HG02970 (cell line): ENCODE measurements around the gene PLPPR1.
"Not testable (repeated sequence)": the region's sequence is repeated elsewhere in the genome, so short reads cannot be mapped to it uniquely, and the experiment has no call there.

Source experiments
- ATAC-seq: cut with Tn5 transposase; IDR thresholded peaks from one replicate; pipeline ENCODE4 v1.9.1; 2021; ENCODE audit warnings: mild to moderate bottlenecking, moderate library complexity, moderate number of reproducible peaks; ENCODE audit not compliant: unreplicated experiment, low FRiP score

The PLPPR1 gene

DNA sequence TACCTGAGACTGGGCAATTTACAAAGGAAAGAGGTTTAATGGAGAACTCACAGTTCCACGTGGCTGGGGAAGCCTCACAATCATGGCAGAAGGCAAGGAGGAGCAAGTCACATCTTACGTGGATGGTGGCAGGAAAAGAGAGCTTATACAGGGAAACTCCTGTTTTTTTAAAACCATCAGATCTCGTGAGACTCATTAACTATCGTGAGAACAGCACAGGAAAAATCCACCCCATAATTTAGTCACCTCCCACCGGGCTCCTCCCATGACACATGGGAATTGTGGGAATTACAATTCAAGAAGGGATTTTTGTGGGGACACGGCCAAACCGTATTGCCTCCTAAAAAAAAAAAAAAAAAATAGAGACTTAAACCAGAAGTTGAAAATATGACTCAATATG, 11.1 kb downstream of the PLPPR1 start:
- ATAC-seq: not testable (repeated sequence)

DNA sequence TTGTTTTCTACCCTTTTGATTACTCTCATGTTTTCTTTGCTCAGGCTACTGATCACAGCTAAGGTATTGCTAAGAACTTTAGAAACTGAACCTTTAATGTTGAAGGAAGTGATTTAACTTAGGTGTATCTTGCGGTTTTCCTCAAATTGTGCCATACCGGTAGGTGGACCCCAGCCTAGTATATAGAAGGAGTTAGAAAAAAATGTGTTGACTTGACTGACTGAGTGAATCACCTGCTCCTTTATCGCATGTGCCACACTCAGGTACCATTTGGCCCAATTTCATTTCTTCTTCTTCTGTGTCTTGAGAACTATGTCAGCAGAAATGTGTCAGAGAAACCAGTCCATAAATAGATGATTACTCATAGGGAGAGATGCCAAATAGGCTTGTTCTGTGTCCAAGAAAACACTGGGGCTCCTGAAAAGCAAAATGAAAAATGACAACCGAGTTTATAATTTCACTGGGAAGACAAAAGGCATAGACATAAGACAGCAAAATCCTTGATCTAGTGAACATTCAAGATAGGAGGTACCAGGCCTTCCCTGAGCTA, 19.4 kb downstream of the PLPPR1 start:
- ATAC-seq: no peak

DNA sequence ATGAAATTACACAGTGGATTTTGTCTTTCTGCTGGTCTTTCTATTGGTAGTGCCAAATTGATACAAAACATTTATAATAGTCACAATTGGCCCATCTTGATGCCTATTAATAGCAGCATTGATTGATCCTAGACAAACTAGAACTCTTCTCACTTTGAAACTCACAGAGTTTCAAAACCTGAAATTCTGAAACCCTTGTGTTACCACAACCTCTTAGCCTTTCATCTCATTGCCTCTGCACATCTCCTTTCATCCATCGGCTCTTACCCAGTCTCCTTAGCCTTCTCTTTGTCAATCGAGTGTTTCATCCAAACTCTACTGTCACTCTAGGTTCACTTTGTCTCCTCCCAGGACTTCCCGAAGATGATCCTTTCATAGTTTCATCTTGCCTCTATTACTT, 22.1 kb downstream of the PLPPR1 start:
- ATAC-seq: no peak

DNA sequence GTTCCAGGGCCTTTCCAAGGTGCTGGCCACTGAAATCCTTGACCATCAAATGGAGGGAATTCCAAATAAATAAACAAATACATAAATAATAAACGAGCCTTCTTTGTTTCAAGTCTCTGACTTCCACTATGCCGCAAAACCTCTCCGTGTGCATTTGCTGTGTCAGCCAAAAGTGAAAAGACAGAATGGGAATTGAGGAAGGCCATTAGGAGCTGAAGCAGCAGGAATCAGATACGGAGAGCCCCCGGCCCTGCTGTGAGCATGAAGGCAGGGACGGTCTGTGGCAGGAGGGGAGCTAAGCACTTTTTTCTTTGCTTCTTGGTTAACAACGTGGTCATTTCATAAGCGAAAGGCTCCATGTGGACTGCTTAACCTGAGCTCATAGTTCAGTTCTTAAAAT, 26.1 kb downstream of the PLPPR1 start:
- no peak for ATAC-seq

DNA sequence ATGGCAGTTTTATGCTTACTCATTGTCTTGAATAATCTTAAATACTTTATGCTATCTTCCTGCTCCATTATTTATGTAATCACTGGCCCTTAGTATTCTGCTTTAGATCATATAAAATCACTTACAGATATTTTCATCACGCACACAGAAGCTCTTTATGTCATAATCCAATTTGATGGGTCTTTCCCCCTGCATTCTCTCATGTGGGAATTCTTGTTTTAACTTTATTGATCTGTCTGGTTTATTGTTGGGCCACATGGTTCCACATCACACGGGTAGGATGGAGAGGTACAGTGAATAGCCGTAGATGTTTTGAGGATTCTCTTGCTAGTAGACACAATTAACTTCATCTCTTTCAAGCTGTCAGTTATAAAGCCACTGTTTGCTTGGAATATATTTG, 27.0 kb downstream of the PLPPR1 start:
- ATAC-seq: no peak

DNA sequence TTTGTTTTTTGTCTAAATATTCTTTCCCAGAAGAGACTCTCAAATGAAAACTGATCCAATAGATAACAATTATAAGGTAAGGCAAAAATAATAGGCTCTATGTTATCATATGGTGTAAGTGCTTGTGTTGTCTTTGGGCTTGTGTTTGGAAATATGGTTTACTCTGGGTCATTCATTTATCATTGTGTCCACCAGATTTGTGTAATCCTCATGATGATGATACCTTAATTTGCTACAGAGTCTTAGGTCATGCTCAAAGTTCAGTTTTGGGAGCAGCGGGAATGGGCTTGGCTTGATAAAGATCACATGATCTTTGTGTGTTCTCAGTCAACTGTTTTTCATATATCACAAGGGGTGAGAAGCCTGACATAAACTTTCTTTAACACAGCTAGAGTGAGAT, 34.2 kb downstream of the PLPPR1 start:
- ATAC-seq: no peak

DNA sequence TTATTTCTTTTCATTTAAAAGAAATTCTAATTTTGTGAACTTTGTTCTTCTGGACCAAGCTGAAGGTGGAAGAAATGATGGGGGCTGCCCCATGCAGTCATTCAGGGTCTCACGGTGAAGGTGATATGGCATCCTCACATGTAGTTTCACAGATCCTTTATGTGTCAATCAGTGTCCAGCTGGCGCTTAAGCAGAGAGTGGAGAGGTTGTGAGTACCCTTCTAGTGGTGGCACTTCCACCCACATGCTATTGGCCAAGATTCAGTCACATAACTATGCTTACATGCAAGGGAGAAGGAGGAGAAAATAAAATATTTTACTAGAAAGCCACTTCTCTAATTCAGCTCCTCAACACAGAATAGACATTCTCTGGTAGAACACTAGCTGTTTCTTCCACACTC, 34.7 kb downstream of the PLPPR1 start:
- no peak for ATAC-seq

DNA sequence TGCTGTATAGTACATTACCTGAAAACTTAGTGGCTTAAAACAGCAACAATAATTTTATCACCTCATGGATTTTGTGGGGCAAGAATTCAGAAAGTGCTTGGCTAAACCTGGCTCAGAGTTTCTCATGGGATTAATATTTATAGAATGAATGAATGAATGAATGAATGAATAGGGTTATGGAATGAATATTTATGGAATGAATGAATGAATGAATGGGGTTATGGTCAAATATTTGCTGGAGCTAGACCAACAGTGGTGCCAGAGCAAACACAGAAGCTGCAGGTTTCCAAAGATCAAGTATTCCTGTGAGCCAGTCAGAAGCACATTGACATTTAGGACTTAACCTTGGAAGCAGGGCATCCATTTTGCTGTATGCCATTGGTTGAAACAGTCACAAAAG, 35.7 kb downstream of the PLPPR1 start:
- no peak for ATAC-seq

DNA sequence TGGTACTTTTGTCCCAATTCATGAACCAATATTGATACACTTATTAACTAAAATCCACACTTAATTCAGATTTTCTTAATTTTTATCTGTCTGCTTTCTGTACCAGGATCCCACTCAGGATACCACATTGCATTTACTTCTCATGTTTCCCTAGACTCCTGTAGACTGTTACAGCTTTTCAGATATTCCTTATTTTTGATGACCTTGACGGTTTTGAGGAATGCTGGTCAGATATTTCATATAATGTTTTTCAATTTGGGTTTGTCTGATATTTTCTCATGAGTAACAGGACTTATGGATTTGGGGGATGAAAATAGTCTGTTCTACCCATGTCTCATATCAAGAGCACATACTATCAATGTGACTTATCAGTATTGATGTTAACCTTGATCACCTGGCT, 37.4 kb downstream of the PLPPR1 start:
- ATAC-seq: no peak

DNA sequence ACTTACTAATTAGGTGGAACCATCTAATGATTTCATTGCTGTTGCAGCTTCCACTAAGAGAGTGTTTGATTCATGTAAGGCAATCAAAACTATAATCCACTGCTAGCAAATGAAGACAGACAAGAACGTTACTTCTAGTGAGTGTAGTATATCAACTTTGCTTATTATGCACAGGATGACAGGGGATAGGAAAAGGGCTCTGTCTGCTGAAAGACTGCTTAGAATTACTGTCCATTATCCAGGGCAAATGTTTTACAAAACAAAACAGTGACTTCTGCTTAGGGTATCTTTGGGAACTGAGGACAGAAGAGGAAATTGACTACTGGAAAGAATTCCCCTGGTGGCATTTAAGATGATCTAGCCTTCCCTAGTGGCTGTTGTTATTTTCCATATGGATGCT, 40.2 kb downstream of the PLPPR1 start:
- no peak for ATAC-seq

DNA sequence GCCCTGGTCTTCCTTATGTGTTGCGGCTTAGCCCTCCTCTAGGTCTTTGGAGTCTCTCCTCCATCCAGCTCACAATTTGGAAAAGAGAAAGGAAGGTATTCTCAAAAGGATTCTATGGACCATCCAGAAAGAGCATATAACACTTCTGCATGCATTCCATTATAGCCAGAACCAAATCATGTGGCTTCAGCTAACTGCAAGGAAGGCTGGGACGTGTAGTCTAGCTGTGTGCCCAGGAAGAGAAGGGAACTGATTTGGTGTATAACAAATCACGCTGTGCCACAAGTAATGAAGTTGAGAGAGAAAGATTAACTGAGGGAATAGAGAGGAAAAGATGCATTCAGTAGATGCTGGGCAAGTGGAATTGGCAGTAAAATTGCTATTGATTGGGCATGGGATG, 43.7 kb downstream of the PLPPR1 start:
- no peak for ATAC-seq

DNA sequence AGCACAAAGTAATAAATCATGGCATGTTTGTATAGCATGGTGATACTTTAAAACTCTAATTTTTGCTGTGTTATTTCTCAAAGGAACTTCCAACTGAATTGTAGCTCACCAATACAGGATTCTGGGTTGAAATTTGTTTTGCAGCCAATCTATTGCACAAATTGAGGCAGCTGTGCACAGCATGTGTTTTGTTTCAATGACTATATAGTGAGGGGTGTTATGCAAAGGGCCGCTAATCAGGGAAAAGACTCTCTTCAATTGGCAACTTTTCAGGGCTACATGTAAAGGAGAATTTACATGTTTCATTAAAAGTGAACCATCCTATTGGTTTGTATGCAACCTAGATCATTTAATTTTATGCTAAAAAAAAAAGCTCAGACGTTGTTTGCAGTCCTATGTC, 44.6 kb downstream of the PLPPR1 start:
- ATAC-seq: no peak

DNA sequence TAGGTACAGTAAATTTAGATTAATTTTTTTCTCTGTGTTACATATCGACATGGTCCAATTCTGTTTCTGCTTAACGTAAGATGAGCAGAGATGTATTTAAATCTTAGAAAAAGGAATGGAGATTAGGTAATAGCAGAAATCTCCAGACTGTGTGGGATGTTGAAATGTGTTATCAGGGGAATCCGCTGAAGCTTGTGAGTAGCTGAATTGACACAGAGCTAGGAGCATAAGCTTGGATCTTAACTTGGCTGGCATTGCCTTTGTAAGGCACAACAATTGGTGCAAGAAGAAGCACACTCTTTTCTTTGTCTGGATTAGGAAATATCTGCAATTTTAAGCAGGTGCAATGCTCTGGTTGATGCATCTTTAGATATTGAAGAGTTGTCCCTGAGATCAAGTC, 53.1 kb downstream of the PLPPR1 start:
- ATAC-seq: no peak

DNA sequence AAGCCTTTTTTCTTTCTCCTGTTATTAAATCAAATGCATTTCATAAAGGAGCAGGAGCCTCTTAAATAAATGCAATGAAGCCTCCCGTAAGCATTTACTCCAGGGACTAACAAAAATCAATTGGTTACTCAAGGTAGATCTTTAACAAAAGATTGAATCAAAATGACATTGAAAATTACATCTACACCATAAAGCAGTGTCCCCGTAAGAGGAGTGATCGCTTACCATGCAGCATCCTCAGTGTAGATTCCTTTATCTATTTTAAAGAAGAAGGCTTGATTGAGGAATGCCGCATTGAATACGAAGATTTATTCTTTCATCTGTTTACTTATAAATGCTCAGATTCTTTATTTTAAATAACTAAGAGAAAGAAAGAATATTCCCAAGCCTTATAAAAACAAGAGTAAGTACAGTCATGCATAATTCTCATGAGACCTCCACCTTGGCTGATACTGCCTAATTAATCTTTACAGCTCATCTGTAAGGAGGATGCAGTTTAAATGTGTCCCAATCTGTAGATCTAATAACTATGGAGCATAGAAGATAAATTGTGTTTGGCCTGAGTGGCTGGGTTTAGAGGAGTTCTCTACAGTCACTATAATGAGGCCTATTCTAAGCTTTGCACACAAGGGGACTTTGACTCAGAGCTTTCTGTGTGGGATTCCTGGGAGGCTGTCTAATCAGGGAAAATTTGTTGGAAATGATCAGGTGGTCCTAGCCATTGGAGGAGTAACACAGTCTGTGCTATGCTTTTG, 55.1 kb downstream of the PLPPR1 start:
- ATAC-seq: no peak

DNA sequence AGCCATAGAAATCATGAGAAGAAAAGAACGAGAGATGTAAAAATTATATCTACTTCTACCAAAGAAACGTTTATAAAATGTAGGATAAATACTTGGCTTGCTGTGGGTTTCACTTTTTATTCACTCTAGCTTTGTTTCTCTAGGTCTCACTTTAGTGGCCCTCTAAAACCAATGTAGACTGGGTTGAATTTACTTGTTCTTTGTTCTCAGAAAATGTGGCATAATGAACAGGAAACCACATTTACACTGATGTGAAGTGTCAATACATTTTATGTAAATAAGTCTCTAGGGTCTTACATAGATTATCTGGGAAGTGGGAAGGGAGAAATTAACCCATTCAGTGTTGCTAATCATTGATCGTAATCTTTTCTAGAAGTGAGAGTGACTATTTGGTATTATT, 58.9 kb downstream of the PLPPR1 start:
- no peak for ATAC-seq

DNA sequence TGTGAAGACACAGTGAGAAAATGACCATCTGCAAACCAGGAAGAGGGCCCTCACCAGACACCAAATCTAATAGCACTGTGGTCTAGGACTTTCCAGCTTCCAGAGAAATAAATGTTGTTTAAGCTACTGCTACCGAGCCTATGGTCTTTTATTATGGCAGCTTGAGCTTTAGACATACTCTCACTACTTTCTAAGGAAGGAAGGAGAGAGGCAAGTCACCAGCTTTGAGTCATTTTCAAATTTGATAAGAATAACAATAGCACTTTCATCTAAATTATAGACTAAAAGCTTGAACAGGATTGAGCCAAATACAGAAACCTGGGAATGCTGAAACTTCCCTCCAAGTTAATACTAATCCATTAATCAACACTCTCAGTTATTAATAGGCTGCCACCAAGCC, 64.4 kb downstream of the PLPPR1 start:
- ATAC-seq: no peak

DNA sequence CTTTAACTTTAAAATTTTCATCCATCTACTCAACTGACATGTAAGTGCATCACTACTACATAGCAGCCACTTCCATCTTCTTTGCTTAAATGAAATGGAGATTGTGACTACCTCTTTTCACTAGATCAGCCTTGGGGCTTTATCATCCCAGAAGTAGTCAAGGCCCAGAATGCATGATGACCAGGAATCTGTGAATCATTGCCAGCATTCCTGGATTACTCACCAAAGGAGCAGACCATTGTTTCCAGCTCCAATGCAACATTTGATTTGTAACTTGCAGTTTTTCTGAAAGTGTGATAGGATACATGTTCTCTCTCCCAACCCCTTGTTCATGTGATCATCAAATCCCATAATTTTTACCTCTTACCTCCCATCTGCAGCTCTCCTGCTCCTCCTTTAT, 65.1 kb downstream of the PLPPR1 start:
- no peak for ATAC-seq

DNA sequence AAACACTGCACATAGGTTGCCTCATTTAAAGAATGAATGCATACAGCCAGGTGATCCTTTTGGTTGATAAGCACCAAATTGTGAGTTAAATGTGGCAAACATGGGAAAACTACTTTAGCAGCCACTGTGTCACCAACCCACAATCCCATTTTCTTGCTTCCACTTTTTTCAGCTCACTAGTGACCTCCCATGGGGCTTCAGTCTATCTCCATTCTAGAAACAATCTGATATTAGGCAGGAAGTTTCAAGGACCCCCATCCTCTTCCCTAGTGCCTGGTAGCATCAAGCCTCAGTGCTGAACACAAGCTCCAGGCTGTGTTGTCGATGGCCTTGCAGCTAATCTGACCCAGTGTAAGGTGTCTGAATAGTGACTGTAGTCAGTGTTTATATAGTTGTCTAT, 66.2 kb downstream of the PLPPR1 start:
- no peak for ATAC-seq

DNA sequence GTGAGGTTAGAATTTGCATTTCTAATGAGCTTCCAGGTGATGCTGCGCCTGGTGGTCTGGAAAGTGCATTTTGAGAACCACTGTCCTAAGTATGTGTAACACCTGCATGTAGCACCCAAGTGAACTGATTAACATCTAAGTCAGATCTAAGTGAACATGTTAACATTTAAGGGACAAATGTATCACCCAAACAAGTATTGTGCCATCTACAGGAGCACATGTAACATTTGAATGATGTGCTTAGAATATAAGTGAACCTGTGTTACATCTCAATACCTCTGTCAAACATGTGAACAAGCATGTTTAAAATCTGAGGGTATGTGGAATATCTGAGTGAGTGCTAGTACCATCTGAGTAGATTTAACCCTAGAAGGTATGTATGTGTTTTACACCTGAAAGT, 68.7 kb downstream of the PLPPR1 start:
- ATAC-seq: no peak

DNA sequence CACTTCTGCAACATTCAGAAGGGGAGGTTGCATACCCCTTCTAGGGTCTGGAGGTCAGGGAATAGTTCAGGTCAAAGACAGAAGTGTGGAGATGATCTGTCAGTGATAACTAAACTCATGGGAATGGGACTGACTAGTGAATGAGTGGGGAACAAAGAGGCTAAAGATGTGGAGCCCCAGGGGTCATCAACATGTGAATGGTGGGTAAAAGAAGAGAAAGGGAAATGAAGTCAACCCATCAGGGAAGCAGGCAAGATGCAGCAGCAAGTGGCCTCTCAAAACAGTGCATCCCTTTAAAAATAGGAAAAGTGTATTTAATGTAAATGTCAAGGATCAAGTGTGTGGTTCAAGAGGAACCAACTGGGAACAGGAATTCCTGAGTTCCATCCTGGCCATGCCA, 69.9 kb downstream of the PLPPR1 start:
- ATAC-seq: no peak

DNA sequence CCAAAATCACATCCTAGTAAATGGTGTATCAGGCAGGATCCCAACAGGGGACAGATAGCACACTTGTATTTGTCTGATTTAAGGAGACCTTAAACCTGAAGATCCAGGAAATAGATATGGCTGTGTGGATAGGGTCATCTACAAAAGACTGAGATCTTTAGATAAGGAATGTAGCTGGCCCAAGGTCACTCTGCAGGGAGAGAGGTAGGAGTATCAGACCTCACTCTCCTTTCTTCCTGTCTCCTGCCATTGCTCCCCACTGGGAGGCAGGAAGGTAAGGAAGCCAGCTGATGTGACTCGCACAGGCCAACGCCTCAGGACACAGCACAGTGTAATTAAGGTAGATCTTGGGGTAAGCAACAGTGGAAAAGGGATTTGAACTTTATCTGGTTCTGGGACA, 85.8 kb downstream of the PLPPR1 start:
- ATAC-seq: no peak

DNA sequence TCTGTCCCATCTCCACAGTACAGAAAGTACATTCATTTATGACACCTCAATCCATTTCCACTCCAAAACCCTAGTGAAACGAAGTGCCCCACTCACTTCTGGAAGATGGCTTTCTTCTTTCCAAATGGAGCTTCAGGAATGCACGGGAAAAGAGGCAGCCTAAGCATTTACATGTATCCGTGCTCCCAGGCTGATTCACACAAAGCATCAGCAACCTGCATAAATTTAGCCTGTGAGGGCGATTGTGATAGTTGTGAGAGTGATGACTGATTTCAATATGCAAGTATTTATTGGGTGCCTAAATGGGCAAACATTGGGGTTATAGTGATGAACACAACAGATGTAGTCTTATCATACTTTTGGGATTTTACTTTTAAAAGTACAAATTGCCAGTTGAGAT, 86.6 kb downstream of the PLPPR1 start:
- no peak for ATAC-seq

DNA sequence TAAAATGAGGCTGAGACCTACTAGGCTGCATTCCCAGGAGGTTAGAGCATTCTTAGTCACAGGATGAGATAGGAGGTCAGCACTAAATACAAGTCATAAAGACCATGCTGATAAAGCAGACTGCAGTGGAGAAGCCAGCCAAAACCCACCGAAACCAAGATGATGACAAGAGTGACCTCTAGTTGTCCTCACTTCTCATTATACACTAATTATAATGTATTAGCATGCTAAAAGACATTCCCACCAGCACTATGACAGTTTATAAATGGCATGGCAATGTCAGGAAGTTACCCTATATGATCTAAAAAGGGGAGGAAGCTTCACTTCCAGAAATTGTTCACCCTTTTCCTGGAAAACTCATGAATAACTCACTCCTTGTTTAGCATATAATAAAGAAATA, 88.6 kb downstream of the PLPPR1 start:
- ATAC-seq: no peak
